Progenitor cell of endocrine pancreas (in vitro differentiated cells): Measurements from ENCODE around the gene IDH3B. TPM values are rescaled to one million over a fixed set of nuclear protein-coding genes. Genes with fewer than 3 reads are reported as not detected.

Experiments
- DNase-seq: peaks from one replicate; pipeline ENCODE4 v3.0.0; 2021; ENCODE audit warnings: low spot score; ENCODE audit not compliant: unreplicated experiment
- H3K27ac Mint-ChIP-seq: 2 replicates; pipeline ENCODE4 v1.8.0; 2021; ENCODE audit warnings: mild to moderate bottlenecking, moderate library complexity, mixed read lengths
- H3K27me3 Mint-ChIP-seq: 2 replicates; pipeline ENCODE4 v1.8.0; 2021; ENCODE audit warnings: mixed read lengths
- H3K36me3 Mint-ChIP-seq: 2 replicates; pipeline ENCODE4 v1.8.0; 2022; ENCODE audit warnings: mixed read lengths; ENCODE audit not compliant: insufficient read depth
- H3K4me1 Mint-ChIP-seq: 2 replicates; pipeline ENCODE4 v1.8.0; 2021; ENCODE audit warnings: low read depth, mixed read lengths
- H3K4me3 Mint-ChIP-seq: 2 replicates; pipeline ENCODE4 v1.8.0; 2021; ENCODE audit warnings: low read depth, mild to moderate bottlenecking, moderate library complexity, mixed read lengths
- H3K9me3 Mint-ChIP-seq: 2 replicates; pipeline ENCODE4 v1.8.0; 2021; ENCODE audit warnings: low read depth, mixed read lengths
- total RNA-seq: library from RNA; stranded (reverse); gene quantifications from 2 replicates; pipeline ENCODE4 v1.2.1, GENCODE V29; 2021
- TF ChIP-seq, protein P1 (sequence below): fragments of 200-600 bp; sonication (generic); IDR thresholded peaks from one replicate; pipeline ENCODE4 v1.5.0; 2021; ENCODE audit warnings: antibody characterized with exemption, mild to moderate bottlenecking; ENCODE audit not compliant: unreplicated experiment

IDH3B gene
- total RNA-seq, 1 donor from 2014 or later, result 98.9 TPM

DNA sequence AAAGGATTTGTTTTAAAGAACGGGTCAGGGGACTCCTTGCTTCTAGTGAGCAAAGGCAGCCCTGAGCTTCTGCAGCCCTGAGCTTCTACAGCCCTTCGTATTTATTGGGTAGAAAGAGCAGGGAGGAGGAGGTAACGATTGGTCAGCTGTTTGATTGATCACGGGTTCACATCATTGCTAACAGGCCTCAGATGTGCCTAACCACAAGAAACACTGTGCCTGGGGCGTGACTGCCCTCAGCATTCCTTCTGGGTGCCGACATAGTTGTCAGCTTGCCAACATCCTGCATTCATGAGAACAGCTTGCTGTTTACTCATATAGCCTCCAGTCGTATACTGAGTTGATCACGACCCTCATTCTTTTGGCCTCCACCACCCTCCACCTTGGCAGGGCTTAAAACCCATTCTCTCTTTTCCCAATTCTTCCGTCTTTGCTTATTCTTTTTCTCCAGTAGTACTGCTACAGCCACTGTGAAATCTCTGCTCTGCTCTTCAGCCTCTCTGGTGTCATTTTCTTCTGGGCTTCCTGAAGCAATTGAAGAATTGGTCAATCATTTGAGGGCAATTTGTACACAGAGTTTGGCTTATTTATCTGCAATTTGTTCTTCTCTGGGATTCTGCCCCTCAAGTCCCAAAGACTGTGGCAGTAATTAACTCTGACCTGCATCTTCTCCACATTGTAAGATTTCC lies 37.0 kb downstream of the IDH3B start:
- Mint-ChIP-seq H3K27ac (no peak overlapping the region), H3K36me3 (no peaks in the 10 kb centered on the region), H3K27me3 (peaks cover 34% of the 10 kb centered on the region), H3K9me3 (peaks cover 5% of the 10 kb centered on the region), H3K4me3 (no peak overlapping the region), H3K4me1 (no peaks in the 10 kb centered on the region)
- DNase-seq, result no peak
- TF ChIP-seq, protein P1, sequence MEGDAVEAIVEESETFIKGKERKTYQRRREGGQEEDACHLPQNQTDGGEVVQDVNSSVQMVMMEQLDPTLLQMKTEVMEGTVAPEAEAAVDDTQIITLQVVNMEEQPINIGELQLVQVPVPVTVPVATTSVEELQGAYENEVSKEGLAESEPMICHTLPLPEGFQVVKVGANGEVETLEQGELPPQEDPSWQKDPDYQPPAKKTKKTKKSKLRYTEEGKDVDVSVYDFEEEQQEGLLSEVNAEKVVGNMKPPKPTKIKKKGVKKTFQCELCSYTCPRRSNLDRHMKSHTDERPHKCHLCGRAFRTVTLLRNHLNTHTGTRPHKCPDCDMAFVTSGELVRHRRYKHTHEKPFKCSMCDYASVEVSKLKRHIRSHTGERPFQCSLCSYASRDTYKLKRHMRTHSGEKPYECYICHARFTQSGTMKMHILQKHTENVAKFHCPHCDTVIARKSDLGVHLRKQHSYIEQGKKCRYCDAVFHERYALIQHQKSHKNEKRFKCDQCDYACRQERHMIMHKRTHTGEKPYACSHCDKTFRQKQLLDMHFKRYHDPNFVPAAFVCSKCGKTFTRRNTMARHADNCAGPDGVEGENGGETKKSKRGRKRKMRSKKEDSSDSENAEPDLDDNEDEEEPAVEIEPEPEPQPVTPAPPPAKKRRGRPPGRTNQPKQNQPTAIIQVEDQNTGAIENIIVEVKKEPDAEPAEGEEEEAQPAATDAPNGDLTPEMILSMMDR, result no peak

DNA sequence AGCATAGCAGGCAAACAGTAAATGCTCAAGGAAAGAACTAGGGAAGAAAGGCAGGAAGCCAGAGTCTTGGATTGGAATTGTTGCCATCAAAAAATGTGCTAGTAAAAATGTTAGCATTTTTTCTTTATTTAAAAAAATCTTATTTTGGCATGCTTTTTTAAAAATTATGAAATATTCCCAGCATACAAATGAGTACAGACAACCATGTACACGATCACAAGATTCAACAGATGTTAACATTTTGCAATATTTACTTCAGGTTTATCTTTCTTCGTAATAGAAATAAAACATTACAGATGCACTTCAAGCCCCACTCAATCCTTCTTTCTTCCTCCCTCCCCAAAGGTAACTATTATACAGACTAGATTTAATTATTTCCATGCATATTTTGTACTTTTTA lies 39.0 kb downstream of the IDH3B start:
- Mint-ChIP-seq H3K27me3 (peaks cover 40% of the 10 kb centered on the region), H3K36me3 (no peaks in the 10 kb centered on the region), H3K4me3 (no peak overlapping the region), H3K27ac (no peak overlapping the region), H3K4me1 (no peaks in the 10 kb centered on the region), H3K9me3 (peaks cover 5% of the 10 kb centered on the region)
- TF ChIP-seq, protein P1, result no peak
- no peak for DNase-seq

DNA sequence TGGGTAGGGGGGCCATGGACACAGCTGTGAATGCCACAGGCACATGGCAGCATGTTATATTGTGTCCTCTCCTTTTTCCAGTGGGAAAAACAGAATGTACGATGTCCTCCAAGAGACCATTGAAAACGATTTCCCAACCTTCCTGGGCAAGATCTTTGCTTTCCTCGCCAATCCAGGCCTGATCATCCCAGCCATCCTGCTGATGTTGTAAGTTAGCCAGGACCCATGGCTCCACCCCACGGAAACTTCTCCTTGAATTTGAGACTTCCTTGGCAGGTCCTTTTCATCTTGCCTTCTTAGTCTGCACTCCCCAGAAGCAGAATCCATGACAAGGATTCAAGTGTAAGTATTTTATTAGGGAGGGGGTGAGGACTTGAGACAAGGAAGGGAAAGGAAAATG lies 39.8 kb downstream of the IDH3B start:
- Mint-ChIP-seq H3K4me3 (no peak overlapping the region), H3K27me3 (peaks cover 49% of the 10 kb centered on the region), H3K4me1 (no peaks in the 10 kb centered on the region), H3K9me3 (peaks cover 5% of the 10 kb centered on the region), H3K36me3 (no peaks in the 10 kb centered on the region), H3K27ac (no peak overlapping the region)
- no peak for DNase-seq
- TF ChIP-seq, protein P1, result no peak

DNA sequence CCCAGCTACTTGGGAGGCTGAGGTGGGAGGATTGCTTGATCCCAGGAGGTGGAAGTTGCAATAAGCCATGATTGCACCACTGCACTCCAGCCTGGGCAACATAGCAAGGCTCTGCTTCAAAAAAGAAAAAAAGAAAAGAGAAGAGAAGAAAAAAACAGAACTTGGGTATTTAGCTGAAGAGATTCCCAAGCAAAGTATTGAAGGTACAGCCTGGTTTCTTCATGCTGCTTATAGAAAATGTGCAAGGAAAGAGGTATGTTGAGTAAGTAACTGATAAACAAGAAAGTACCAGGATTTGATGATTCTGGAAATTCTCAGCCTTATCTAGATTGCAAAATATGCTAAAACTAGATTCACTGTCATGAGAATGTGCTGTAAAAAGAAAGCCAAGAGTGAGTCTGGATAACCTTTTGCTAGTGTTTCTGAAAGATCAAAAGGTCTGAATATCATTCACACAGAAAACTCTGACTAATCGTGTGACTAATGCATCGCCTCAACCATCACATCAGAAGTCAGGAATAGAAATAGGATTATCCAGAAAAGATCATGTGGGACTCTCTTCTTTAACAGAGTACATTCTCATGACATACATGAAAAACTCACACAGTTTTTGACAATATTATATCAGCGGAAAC lies 43.9 kb downstream of the IDH3B start:
- TF ChIP-seq, protein P1, result no peak
- H3K4me1 Mint-ChIP-seq, result no peaks in the 10 kb centered on the region
- H3K27me3 Mint-ChIP-seq, result peaks cover 54% of the 10 kb centered on the region
- H3K36me3 Mint-ChIP-seq, result peaks cover 1% of the 10 kb centered on the region
- DNase-seq, result no peak
- H3K27ac Mint-ChIP-seq, result no peak overlapping the region
- no peak overlapping the region for H3K4me3 Mint-ChIP-seq
- no peaks in the 10 kb centered on the region for H3K9me3 Mint-ChIP-seq

DNA sequence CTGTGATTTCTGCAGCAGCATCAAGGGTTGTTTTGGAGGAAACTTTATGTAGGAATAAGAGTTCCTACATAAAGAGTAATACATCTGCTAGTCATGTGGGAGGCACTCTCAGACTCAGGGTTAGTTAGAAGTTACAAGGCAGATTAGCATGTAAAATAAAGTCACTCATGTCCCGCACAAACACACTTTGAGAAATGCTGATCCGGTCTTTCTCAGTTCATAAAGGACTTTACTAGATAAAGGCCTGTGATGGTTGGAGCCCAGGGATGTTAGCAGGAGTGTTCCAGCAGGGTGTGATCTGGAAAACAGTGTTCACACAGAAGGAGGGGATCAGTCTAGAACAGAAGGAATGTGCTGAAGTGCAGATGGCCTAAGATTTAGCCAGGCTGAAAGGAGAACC lies 44.7 kb downstream of the IDH3B start:
- H3K4me1 Mint-ChIP-seq, result no peaks in the 10 kb centered on the region
- no peaks in the 10 kb centered on the region for H3K9me3 Mint-ChIP-seq
- TF ChIP-seq, protein P1, result no peak
- H3K4me3 Mint-ChIP-seq, result no peak overlapping the region
- DNase-seq, result no peak
- peaks cover 51% of the 10 kb centered on the region for H3K27me3 Mint-ChIP-seq
- H3K27ac Mint-ChIP-seq, result no peak overlapping the region
- peaks cover 1% of the 10 kb centered on the region for H3K36me3 Mint-ChIP-seq
